Hepatocyte (in vitro differentiated cells): Measurements from ENCODE around the gene TFIP11. TPM values are rescaled to one million over a fixed set of nuclear protein-coding genes. Genes with fewer than 3 reads are reported as not detected.

Experiments
- DNase-seq: peaks from one replicate; pipeline ENCODE4 v3.0.0-alpha.2; 2016; ENCODE audit warnings: low spot score
- H2AFZ ChIP-seq: fragments of 200-600 bp; sonication (generic); 2 replicates; pipeline ENCODE4 v1.6.0; 2016; ENCODE audit warnings: antibody characterized with exemption, mild to moderate bottlenecking
- H3K27ac ChIP-seq: fragments of 200-600 bp; sonication (generic); 2 replicates; pipeline ENCODE4 v1.5.1; 2016; ENCODE audit warnings: mild to moderate bottlenecking
- H3K27me3 ChIP-seq: fragments of 200-600 bp; sonication (generic); 2 replicates; pipeline ENCODE4 v1.6.1; 2016
- H3K36me3 ChIP-seq: fragments of 200-600 bp; sonication (generic); replicated peaks from 2 replicates; pipeline ENCODE4 v1.5.1; 2016; ENCODE audit warnings: low read depth; ENCODE audit not compliant: insufficient read depth
- H3K4me1 ChIP-seq: fragments of 200-600 bp; sonication (generic); 2 replicates; pipeline ENCODE4 v1.5.1; 2016; ENCODE audit warnings: mild to moderate bottlenecking, moderate library complexity; ENCODE audit not compliant: insufficient read depth
- H3K4me2 ChIP-seq: fragments of 200-600 bp; sonication (generic); 2 replicates; pipeline ENCODE4 v1.6.0; 2016
- H3K4me3 ChIP-seq: fragments of 200-600 bp; sonication (generic); 2 replicates; pipeline ENCODE4 v1.5.1; 2016; ENCODE audit warnings: mild to moderate bottlenecking
- H3K79me2 ChIP-seq: fragments of 200-600 bp; sonication (generic); 2 replicates; pipeline ENCODE4 v1.6.0; 2017; ENCODE audit warnings: mild to moderate bottlenecking
- H3K9me2 ChIP-seq: fragments of 200-600 bp; sonication (generic); replicated peaks from 2 replicates; pipeline ENCODE4 v1.6.0; 2017; ENCODE audit warnings: mild to moderate bottlenecking; ENCODE audit not compliant: insufficient read depth
- H3K9me3 ChIP-seq: fragments of 200-600 bp; sonication (generic); 2 replicates; pipeline ENCODE4 v1.5.1; 2016; ENCODE audit warnings: low read depth, mild to moderate bottlenecking
- H4K20me1 ChIP-seq: fragments of 200-600 bp; sonication (generic); 2 replicates; pipeline ENCODE4 v1.6.0; 2016; ENCODE audit warnings: mild to moderate bottlenecking; ENCODE audit not compliant: insufficient read depth, poor library complexity, severe bottlenecking
- CTCF ChIP-seq: fragments of 200-600 bp; sonication (generic); IDR thresholded peaks from 2 replicates; pipeline ENCODE4 v1.5.1; 2016; ENCODE audit warnings: antibody characterized with exemption, mild to moderate bottlenecking; ENCODE audit not compliant: poor library complexity
- EZH2 ChIP-seq: fragments of 200-600 bp; sonication (generic); IDR thresholded peaks from 2 replicates; pipeline ENCODE4 v1.6.1; 2016; ENCODE audit warnings: antibody characterized with exemption, mild to moderate bottlenecking, borderline replicate concordance
- EZH2phosphoT487 ChIP-seq: fragments of 200-600 bp; sonication (generic); IDR thresholded peaks from one replicate; pipeline ENCODE4 v1.6.1; 2018; ENCODE audit warnings: antibody characterized with exemption, mild to moderate bottlenecking, low read depth, moderate library complexity; ENCODE audit not compliant: unreplicated experiment, severe bottlenecking
- WGBS: methylation state at CpG from one replicate; pipeline ENCODE4 v1.1.6; 2016; ENCODE audit warnings: low lambda C conversion rate; ENCODE audit errors: missing lambda C conversion rate; 5-methylcytosine and 5-hydroxymethylcytosine counted together
- polyA plus RNA-seq: library from polyadenylated mRNA; unstranded; fragments of >200 nt; fragmentation: Nextera tagmentation; extraction: Ambion mirVana; gene quantifications from 2 replicates; pipeline ENCODE4 v1.2.1, GENCODE V29; 2016
- total RNA-seq: library from RNA; depleted of rRNA; stranded (reverse); fragments of >200 nt; gene quantifications from 2 replicates; pipeline ENCODE4 v1.2.3, GENCODE V29; 2014

The TFIP11 gene
- total and polyA plus RNA-seq, 2 experiments from 2014 or later: 19.6 to 21.3 TPM

GRCh38 chr22:26536056-26536761, 23.9 kb upstream of the TFIP11 start:
- Histone ChIP-seq H3K4me3 (no peak overlapping the region), H3K27ac (no peak overlapping the region), H3K9me2 (no peaks in the 10 kb centered on the region), H3K36me3 (no peaks in the 10 kb centered on the region), H3K4me1 (peaks cover 3% of the 10 kb centered on the region), H3K79me2 (no peaks in the 10 kb centered on the region), H3K9me3 (no peaks in the 10 kb centered on the region), H3K4me2 (no peak overlapping the region), H4K20me1 (no peaks in the 10 kb centered on the region), H2AFZ (no peak overlapping the region), H3K27me3 (no peaks in the 10 kb centered on the region)
- TF ChIP-seq EZH2: no peak
- TF ChIP-seq CTCF: no peak
- TF ChIP-seq EZH2phosphoT487: no peak
- 96% methylated on average over 12 of the region's 12 CpGs for WGBS
- DNase-seq: no peak

GRCh38 chr22:26535603-26535908, 23.3 kb upstream of the TFIP11 start:
- Histone ChIP-seq H3K4me1 (peaks cover 3% of the 10 kb centered on the region), H3K4me3 (no peak overlapping the region), H2AFZ (no peak overlapping the region), H3K27me3 (no peaks in the 10 kb centered on the region), H3K27ac (no peak overlapping the region), H4K20me1 (no peaks in the 10 kb centered on the region), H3K79me2 (no peaks in the 10 kb centered on the region), H3K36me3 (no peaks in the 10 kb centered on the region), H3K4me2 (no peak overlapping the region), H3K9me2 (no peaks in the 10 kb centered on the region), H3K9me3 (no peaks in the 10 kb centered on the region)
- TF ChIP-seq CTCF: no peak
- TF ChIP-seq EZH2: no peak
- TF ChIP-seq EZH2phosphoT487: no peak
- no peak for DNase-seq
- WGBS: 96% methylated on average over 3 of the region's 3 CpGs

- H3K79me2 ChIP-seq: no peaks in the 10 kb centered on the region
- DNase-seq: no peak
- H3K4me2 ChIP-seq: no peak overlapping the region
- H3K4me1 ChIP-seq: peaks cover 3% of the 10 kb centered on the region
- 75% methylated on average over 13 of the region's 13 CpGs for WGBS
- H3K36me3 ChIP-seq: no peaks in the 10 kb centered on the region
- no peak overlapping the region for H3K4me3 ChIP-seq
- no peak overlapping the region for H2AFZ ChIP-seq
- H3K9me2 ChIP-seq: no peaks in the 10 kb centered on the region
- H4K20me1 ChIP-seq: no peaks in the 10 kb centered on the region
- TF ChIP-seq CTCF: no peak
- no peak for TF ChIP-seq EZH2phosphoT487
- no peak for TF ChIP-seq EZH2
- H3K27me3 ChIP-seq: no peaks in the 10 kb centered on the region
- no peaks in the 10 kb centered on the region for H3K9me3 ChIP-seq
- no peak overlapping the region for H3K27ac ChIP-seq
These were observed 22.8 kb upstream of the TFIP11 start for GRCh38 chr22:26534874-26535602.
